Transverse colon (tissue), 4 donors: ENCODE results near the gene ANTXR2. TPM values are rescaled to one million over a fixed set of nuclear protein-coding genes. Genes with fewer than 3 reads are reported as not detected.

Experiments used
- DNase-seq: peaks from one replicate; pipeline ENCODE4 v3.0.0-alpha.2; 2019
- H3K27ac ChIP-seq, 4 donors: fragments of 200-600 bp; sonication (generic); 2 replicates each; pipeline ENCODE4 v1.5.1; 2016 to 2018; ENCODE audit warnings: inconsistent platforms in 4 of 4
- H3K27me3 ChIP-seq: fragments of 200-600 bp; sonication (generic); 2 replicates; pipeline ENCODE4 v1.5.1; 2017; ENCODE audit warnings: inconsistent platforms
- H3K36me3 ChIP-seq, 4 donors: fragments of 200-600 bp; sonication (generic); 2 replicates each; pipeline ENCODE4 v1.5.1; 2017 to 2019; ENCODE audit warnings: inconsistent platforms in 4 of 4
- H3K4me1 ChIP-seq, 4 donors: fragments of 200-600 bp; sonication (generic); 2 replicates each; pipeline ENCODE4 v1.5.1; 2017 to 2020; ENCODE audit warnings: inconsistent platforms in 4 of 4
- H3K4me3 ChIP-seq, 4 donors: fragments of 200-600 bp; sonication (generic); 1 replicate in 1 of 4; 2 replicates in 3 of 4; pipeline versions ENCODE4 v1.5.1 to v1.6.1; 2017 to 2019; ENCODE audit warnings: inconsistent platforms in 4 of 4
- H3K9me3 ChIP-seq, 2 donors: fragments of 200-600 bp; sonication (generic); 2 replicates each; pipeline ENCODE4 v1.5.1; 2017 to 2019; ENCODE audit warnings: inconsistent platforms in 2 of 2
- EP300 ChIP-seq: sonication (generic); formaldehyde crosslinking; IDR thresholded peaks from one replicate; pipeline ENCODE4 v1.6.1; 2017; ENCODE audit warnings: antibody characterized with exemption, low read depth
- POLR2A ChIP-seq: fragments of 450-650 bp; IDR thresholded peaks from one replicate; pipeline ENCODE4 v1.6.1; 2016; ENCODE audit warnings: antibody characterized with exemption, mild to moderate bottlenecking, moderate library complexity
- POLR2AphosphoS5 ChIP-seq, 3 donors: sonication (generic); formaldehyde crosslinking; IDR thresholded peaks; one replicate each; pipeline ENCODE4 v1.6.1; 2016; ENCODE audit warnings: antibody characterized with exemption in 3 of 3
- WGBS, 2 donors: methylation state at CpG; one replicate each; pipeline ENCODE4 v1.1.5; 2018; ENCODE audit warnings: low coverage in 1 of 2; 5-methylcytosine and 5-hydroxymethylcytosine counted together
- in situ Hi-C, 4 donors: fragments of 200-750 bp; cut with MboI; loops; one replicate each; pipeline versions ENCODE4 v1.15.0 to v1.15.1; 2017; ENCODE audit warnings: low sequenced_read_pairs in 3 of 4, low pct_ligation_motif_present in 1 of 4, low pct_unique_long_range_greater_than_20kb in 1 of 4
- intact Hi-C: fragments of 100-400 bp; cut with DNase I; formaldehyde crosslinking; loops from one replicate; pipeline ENCODE4 v1.15.1; 2023; ENCODE audit warnings: low total_unique reads
- total RNA-seq, 4 donors: library from RNA; depleted of rRNA; stranded (reverse); fragments of >200 nt; gene quantifications; one replicate each; pipeline ENCODE4 v1.1.0, GENCODE V29; 2016
- TF ChIP-seq, protein P1 (sequence below), 5 experiments: fragments of 200-600 bp in 3 of 5; fragments of 450-650 bp in 2 of 5; sonication (generic) in 3 of 5; IDR thresholded peaks; 1 replicate in 2 of 5; 2 replicates in 3 of 5; pipeline ENCODE4 v1.5.1; 2016 to 2017; ENCODE audit warnings: antibody characterized with exemption in 5 of 5, inconsistent platforms in 3 of 5, mild to moderate bottlenecking in 2 of 5, moderate library complexity in 1 of 5

Gene ANTXR2
- total RNA-seq, 4 donors from 2014 or later: 46.8 to 89.8 (median 76.0) TPM

DNA sequence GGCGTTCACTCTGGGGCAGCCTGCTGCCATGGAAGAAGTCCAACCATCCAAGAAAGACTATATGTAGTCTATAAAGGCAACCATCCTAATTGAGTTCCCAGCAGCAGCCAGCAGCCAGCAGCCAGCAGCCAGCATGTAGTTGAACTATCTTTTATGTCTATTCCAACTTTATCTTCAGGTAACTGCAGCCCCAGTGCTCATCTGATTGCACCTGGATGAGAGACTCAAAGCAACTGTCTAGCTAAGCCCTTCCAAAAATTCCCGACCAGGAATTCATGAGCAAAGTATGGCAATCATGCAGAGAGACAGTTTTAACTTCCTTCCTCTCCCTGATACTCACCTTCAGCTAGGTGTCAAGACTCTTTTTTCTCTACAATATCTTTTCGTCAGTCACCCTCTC is 216.8 kb downstream of the ANTXR2 start:
- Histone ChIP-seq H3K27me3 (no peaks in the 10 kb centered on the region), H3K36me3 (no peaks in the 10 kb centered on the region), H3K27ac (no peak overlapping the region), H3K4me1 (peaks cover 0 to 11% (median 1%) of the 10 kb centered on the region in 4 donors), H3K4me3 (no peak overlapping the region), H3K9me3 (no peaks in the 10 kb centered on the region)
- WGBS, 2 donors: 68 to 100% methylated on average over 2 to 3 of the region's 3 CpGs
- in situ Hi-C loops (no loop called here), intact Hi-C loops (no loop called here)
- TF ChIP-seq POLR2AphosphoS5 (IDR thresholded peaks at IDR 0.05): no peak
- no peak for TF ChIP-seq POLR2A
- no peak for TF ChIP-seq EP300
- TF ChIP-seq, protein P1, sequence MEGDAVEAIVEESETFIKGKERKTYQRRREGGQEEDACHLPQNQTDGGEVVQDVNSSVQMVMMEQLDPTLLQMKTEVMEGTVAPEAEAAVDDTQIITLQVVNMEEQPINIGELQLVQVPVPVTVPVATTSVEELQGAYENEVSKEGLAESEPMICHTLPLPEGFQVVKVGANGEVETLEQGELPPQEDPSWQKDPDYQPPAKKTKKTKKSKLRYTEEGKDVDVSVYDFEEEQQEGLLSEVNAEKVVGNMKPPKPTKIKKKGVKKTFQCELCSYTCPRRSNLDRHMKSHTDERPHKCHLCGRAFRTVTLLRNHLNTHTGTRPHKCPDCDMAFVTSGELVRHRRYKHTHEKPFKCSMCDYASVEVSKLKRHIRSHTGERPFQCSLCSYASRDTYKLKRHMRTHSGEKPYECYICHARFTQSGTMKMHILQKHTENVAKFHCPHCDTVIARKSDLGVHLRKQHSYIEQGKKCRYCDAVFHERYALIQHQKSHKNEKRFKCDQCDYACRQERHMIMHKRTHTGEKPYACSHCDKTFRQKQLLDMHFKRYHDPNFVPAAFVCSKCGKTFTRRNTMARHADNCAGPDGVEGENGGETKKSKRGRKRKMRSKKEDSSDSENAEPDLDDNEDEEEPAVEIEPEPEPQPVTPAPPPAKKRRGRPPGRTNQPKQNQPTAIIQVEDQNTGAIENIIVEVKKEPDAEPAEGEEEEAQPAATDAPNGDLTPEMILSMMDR (IDR thresholded peaks at IDR 0.05): no peak
- DNase-seq: no peak

- WGBS, 2 donors: 7 to 30% methylated on average over 3 to 4 of the region's 4 CpGs
- no peak overlapping the region for H3K27ac ChIP-seq
- DNase-seq: no peak
Observed at GRCh38 chr4:79854856-79855502, 218.1 kb downstream of the ANTXR2 start.

DNA sequence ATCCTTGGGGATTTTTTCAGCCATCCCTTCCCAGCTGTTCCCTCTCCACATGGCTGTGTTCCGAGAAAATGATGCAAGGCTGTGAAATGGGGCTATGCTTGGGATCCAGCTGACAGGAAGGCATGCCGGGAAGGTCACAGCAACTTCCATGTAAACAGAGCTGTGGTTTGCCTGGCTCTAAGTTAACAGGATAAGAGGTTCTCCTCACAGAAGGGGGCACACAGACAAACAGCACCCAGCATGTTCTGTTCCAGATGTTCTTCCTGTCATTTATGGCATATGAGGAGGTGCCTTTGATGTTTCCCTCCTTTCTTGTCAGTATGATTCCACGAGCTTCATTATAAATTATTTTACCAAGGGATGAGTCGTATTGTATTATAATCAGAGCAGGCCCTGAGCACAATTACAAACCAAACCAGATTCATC is 220.7 kb downstream of the ANTXR2 start:
- peak overlapping the region in 3 of 4 donors; percentile 5 to 41 (median 24) for H3K27ac ChIP-seq
- no peaks in the 10 kb centered on the region for H3K9me3 ChIP-seq
- TF ChIP-seq EP300: no peak
- H3K27me3 ChIP-seq: no peaks in the 10 kb centered on the region
- H3K4me1 ChIP-seq: peaks cover 0 to 11% (median 1%) of the 10 kb centered on the region in 4 donors
- WGBS, 2 donors: 64 to 81% methylated on average over 3 to 4 of the region's 4 CpGs
- H3K36me3 ChIP-seq: no peaks in the 10 kb centered on the region
- intact Hi-C loops: no loop called here
- no peak overlapping the region for H3K4me3 ChIP-seq
- peak; percentile 9 for DNase-seq
- in situ Hi-C loops: no loop called here

More at GRCh38 chr4:79854856-79855502, 218.1 kb downstream of the ANTXR2 start:
- Histone ChIP-seq H3K4me1 (peaks cover 0 to 11% (median 1%) of the 10 kb centered on the region in 4 donors), H3K4me3 (no peak overlapping the region), H3K9me3 (no peaks in the 10 kb centered on the region), H3K27me3 (no peaks in the 10 kb centered on the region), H3K36me3 (no peaks in the 10 kb centered on the region)
- TF ChIP-seq POLR2A (no peak), POLR2AphosphoS5 (IDR thresholded peaks at IDR 0.05) (peak in 1 of 3 donors; percentile 23)
- intact Hi-C loops: no loop called here
- in situ Hi-C loops: no loop called here

DNA sequence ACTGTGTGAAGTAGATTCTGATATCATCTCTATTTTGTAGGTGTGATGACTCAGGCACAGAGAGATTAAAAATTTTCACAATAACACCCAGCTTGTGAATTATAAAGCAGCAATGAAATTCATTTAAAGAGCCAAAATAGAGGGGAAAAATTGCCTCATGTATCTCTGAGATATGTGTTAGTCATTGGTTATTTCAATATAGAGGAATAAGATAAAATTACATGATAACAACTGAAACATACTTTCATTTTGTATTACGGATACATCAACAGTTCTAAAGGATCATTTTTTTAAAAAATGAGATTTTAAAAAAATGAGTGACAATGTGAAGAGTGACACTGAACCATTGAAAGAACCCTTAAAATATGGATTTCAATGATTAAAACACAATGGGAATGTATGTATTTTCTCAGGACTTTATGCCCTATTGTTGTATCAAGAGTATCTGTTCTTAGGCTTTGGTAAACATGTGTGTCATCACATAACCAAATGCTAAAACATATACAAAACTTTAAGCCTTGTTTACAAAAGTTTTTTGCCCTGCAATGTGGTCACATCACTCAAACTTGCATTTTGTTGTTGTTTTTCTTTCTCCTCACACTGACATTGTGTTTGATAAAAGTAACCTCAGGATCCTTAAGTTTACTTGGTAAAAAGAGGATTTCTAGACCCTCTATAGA is 221.3 kb downstream of the ANTXR2 start:
- in situ Hi-C loops (no loop called here), intact Hi-C loops (no loop called here)
- no peaks in the 10 kb centered on the region for H3K9me3 ChIP-seq
- H3K27me3 ChIP-seq: no peaks in the 10 kb centered on the region
- no peak overlapping the region for H3K4me3 ChIP-seq
- peak overlapping the region in 1 of 4 donors; percentile 41 for H3K27ac ChIP-seq
- WGBS, 2 donors: 64 to 79% methylated on average over 1 of the region's 1 CpG
- no peak for TF ChIP-seq POLR2AphosphoS5 (IDR thresholded peaks at IDR 0.05)
- TF ChIP-seq EP300: no peak
- TF ChIP-seq, protein P1 (IDR thresholded peaks at IDR 0.05): no peak
- no peak for TF ChIP-seq POLR2A
- no peaks in the 10 kb centered on the region for H3K36me3 ChIP-seq
- peaks cover 0 to 11% (median 1%) of the 10 kb centered on the region in 4 donors for H3K4me1 ChIP-seq
- DNase-seq: no peak

Other genes with a start within 250 kb of the ANTXR2 start
- gene PRDM8, start 124.3 kb upstream of the ANTXR2 start, total RNA-seq: 1 to 10 TPM in 3 of 4 donors, under 1 TPM in 1; 0.20 to 5.2 (median 3.2) TPM
- 1 to 10 TPM in 1 of 4 donors, under 1 TPM in 2, not detected in 1; 0.14 to 4.1 (median 0.16) TPM for gene FGF5, start 193.4 kb upstream of the ANTXR2 start, total RNA-seq